HG03060 (cell line): Measurements from ENCODE around the gene PLA2G2C.

Experiments
- ATAC-seq: cut with Tn5 transposase; IDR thresholded peaks from one replicate; pipeline ENCODE4 v1.9.1; 2021; ENCODE audit warnings: low read depth, moderate number of reproducible peaks; ENCODE audit not compliant: unreplicated experiment

Gene PLA2G2C

DNA sequence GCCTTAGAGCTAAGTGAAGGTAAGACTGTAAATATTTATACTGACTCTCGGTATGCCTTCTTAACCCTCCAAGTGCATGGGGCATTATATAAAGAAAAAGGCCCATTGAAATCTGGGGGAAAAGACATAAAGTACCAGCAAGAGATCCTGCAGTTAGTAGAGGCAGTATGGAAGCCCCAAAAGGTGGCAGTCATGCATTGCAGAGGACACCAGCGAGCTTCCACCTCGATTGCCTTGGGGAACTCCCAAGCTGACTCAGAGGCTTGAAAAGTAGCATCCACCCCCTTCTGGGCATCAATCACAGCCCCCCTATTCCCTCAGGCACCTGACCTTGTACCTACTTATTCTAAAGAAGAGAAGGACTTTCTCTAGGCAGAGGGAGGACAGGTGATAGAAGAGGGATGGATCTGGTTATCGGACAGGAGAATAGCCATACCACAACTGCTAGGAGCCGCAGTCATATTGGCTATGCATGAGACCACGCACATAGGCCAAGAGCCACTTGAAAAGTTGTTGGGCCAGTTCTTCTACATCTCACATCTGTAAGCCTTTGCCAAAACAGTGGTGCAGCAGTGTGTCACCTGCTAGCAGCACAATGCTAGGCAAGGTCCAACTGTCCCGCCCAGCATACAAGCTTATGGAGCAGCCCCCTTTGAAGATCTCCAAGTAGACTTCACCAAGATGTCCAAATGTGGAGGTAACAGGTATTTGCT is 27.8 kb downstream of the PLA2G2C start:
- ATAC-seq, result no peak

DNA sequence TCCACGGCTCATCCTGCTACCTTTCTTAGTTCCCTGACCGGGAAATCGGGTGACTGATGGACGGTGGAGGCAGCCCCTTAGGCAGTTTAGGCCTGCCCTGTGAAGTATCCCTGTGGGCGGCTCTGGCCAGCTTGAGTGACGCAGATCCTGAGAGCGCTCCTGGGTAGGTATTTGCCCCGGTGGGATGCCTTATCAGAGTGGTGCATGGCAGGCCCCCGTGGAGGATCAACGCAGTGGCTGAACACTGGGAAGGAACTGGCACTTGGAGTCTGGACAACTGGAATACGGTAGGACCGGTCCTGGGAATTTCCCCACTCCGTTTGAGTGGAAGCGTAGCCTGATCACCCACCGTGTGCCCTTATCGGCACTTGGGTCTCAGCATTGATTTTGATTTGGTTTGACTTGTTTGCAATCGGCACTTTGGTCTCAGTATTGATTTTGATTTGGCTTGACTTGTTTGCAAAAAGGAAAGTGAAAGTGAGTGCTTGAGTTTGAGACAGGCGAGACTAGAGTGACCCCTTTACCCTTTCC is 32.0 kb downstream of the PLA2G2C start:
- ATAC-seq, result no peak

DNA sequence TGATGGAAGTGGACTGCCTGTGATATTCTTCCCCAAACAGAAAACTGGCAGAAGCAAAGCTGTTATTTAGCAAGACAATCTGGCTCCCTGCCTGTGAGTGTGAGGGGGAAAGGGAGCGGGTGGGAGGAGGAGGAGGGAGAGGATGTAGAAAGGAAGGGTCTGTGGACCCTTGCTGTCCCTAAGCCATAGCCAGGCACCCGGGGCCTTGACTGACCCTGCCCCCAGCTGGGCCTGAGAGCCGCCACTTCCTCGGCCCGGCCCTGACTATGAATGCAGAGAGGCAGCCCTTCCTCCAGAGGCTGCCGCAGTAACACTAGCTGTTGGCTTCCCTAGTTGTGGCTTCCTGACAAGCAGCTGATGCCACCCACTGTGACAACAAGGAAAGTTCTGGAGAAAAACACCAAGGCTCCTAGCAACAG is 33.3 kb downstream of the PLA2G2C start:
- ATAC-seq, result no peak

DNA sequence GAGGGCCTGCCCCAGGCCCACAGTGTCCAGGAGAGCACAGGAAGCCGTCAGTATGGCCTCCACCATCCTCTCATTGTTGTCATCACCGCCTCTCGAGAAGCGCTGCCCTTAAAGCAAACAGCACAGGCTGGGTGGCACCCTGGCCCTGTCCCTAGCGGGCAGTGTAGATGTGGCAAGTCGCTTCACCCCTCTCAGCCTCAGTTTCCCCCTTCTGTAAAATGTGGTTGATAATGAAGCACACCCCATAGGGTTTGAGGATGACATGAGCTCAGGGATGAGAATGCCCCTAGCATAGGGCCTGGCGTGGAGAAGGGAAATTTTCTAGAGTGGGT is 33.8 kb downstream of the PLA2G2C start:
- no peak for ATAC-seq

DNA sequence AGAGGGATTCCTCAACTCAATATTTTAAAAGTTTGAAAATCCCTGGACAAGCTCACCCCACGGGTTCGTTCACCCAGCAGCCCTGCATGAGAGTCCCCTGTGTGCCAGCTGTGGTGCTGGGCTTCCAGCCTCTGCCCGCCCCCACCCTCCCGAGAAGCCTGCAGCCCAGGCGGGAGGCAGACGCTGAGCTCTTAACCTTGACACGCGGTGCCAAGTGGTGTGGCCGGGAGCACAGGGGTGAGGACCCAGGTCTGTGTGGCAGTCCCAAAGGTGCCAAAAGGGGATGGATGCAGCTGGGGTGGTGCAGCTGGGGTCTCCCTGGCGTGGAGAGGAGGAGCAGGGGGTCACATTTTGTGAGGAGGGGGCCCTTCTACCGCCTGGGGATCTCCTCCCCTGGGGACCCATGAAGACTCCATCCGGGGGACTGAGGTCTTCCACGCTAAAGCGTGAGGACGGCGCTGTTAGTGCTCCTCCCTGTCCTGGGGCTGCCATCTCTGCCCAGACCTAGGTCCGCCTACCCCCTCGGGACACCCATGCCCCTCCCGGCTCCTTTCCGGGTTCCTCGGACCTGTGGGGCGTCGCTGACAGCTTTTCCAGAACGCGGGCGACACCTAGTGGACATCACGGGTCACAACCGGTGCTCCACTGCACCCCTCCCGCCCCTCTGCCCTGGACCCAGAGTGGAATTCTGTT is 34.3 kb downstream of the PLA2G2C start:
- no peak for ATAC-seq

DNA sequence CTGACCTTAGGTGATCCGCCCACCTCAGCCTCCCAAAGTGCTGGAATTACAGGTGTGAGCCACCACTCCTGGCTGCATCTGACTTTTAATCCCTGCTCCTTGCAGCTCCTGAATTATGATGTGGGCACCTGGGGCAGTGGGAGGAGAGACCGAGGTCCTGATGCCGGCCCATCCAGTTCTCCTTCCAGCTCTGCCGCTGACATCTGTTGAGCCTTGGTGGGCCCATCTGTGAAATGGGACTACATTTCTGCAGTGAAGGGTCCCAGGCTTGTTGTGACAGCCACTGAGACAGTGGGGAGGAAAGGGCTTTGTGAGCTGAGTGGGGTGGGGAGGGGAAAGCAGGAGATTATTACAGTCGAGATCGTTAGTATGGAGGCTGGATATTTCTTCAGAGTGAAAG is 35.3 kb downstream of the PLA2G2C start:
- no peak for ATAC-seq

DNA sequence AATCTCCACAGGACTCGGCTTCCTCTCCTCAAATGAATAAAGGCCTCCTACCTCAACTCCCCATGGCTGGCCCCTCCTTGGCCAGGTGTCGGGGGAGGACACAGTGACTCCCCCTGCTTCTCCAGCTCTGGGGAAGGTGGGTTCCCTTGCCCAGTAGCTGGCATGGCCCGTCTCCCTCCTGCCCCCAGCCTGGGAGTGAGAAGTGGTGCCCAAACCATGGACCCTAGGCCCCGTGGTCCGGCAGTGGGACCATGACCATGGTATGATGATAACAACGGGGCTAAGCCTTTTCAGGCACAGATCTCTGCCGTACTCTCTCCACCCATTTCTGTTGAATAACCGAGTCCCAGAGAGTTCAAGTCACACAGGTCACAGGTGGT is 36.0 kb downstream of the PLA2G2C start:
- ATAC-seq, result no peak

DNA sequence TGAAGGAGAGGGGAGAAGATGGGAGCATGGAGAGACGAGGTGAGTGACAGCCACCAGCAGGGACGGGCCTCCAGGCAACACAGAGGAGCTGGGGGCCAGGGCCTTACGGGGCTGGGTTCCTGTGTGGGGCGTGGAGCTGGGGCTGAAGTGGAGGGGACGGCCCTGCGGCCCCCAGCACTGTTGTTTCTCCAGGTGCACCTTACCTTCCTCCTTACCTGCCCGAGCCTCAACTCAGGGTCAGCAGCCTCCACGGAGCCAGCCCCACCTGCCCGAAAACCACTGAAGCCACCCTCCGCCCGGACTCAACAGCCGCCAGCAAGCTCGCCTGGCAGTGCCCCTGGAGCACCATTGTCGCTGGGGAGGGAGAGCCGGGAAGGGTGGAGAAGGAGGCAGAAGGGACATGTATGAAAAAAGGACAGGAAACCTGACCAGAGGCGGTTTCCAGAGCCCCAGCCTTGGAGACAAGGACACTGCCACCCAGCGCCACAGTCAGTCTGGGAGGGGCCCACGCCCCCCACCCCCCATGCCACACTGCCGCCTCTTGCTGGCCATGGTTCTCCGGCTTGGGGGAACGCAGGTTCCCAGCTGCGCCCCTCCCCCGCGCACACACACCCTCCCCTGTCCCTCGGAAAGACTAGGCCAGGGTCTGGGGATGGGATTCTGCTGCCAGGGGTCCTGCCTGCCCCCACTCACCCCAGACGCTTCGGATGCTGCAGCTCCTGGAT is 36.6 kb downstream of the PLA2G2C start:
- ATAC-seq, result no peak

DNA sequence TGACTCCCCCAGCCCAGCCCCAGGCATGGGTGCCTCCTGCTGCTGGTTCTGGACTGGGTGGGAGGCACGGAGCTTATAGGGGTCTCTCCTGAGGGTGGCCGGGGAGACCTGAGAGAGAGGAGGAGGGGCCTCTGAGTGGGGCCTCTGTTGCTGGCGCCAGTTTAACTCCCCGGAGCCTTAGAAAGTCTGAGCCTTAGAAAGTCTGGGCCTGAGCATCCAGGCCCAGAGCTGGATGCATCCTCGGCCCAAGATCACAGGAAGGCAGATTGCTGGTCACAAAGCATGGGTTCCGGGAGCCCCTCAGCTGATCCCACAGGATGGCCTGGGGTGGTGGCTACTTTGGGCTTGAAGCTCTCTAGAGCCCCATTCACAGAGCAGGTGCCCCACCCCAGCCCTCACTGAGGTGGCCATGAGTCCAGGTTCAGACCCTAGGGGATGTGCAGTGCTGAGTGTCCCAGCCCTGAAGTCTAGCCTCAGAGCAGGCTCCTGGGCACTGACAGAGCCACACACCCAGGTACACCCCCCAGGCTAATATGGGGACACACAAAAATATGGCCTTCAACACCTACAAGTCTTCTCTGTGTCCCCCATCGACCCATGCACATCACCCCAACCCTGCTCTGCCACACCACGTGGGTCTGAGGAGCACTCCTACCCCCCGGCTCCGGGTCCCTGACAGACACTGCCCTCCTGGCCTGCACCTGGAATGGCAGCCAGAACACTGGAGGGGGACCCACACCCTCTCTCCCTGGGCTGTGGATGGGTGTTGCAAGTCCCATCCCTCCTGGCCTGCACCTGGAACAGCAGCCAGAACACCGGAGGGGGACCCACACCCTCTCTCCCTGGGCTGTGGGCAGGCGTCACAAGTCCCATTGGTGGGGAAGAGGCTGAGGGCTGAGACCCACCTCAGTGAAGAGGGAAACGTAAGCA is 37.5 kb downstream of the PLA2G2C start:
- ATAC-seq, result no peak

DNA sequence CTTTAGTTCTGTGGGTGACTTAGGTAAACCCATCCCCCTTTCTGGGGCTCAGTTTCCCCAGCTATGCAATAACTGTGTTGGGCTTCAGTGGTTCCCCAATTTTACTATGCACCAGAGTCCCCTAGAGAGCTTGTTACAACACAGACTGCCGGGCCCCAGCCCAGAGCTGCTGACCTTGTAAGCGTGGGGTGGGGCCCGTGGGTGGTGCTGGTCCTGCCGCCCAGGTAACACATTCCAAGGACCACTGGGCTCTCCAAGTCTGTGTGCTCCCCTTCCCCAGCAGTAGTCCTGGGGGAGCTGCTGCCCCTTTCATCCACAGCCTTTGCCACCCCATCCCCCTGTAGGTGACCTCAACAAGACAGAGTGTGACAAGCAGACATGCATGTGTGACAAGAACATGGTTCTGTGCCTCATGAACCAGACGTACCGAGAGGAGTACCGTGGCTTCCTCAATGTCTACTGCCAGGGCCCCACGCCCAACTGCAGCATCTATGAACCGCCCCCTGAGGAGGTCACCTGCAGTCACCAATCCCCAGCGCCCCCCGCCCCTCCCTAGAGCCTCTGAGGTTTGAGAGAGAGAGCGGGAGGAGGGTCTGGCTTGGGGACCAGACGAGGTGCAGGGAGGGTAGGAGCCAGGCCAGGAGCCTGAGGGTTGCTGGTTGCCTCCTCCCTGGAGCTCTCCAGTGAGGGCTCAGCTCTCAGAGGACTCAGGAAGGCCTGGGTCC is 38.3 kb downstream of the PLA2G2C start:
- no peak for ATAC-seq

DNA sequence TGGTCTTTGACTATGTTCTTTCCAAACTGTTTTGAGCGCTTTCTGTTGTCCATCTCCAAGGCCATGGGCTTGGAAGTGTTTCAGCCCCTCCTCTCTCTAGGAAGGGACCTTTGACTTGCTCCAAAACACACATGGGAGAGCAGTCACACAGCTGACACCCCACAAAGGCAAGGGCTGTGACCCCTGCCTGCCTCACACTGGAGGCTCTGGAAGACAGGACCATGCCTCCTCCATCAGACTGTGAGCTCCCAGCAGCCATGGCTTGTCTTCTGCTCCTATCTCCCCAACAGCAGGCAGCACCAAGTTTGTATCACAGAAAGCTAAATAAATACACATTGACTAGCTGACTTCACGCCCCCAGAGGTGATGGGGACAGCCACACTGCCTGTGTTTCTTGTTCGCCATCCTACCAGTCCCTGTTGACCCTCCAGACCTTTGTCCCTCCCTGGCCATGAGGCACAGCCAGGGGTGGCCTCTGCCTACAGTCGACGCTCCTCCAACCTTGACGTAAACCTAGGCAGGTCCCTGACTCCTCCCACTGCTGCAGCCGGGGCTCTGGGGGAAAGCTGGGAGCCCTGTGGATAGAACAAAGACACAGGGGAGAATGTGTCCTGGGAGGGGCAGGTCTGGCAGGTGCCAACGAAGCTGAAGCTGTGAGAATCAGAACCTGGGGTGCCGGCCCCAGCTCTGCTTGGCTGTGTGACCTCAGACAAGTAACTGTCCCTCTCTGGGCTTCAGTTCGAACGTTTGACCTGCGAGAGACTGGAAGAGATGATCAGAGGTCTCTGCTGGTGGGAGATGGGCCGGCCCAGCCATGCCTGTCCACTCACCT is 42.4 kb downstream of the PLA2G2C start:
- no peak for ATAC-seq

DNA sequence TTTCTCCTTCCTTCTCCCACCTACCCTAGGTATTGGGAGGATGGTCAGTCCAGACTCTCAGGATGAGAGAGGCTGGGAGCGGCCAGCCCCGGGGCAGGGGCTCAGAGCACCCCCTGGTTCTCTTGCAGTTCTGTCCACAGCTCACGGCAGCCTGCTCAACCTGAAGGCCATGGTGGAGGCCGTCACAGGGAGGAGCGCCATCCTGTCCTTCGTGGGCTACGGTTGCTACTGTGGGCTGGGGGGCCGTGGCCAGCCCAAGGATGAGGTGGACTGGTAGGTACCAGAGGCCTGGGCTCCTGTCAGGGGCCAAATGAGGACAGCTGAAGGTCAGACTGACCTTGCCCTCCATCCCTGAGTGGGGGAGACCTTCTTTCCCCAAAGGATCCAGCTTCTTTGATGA is 43.0 kb downstream of the PLA2G2C start:
- ATAC-seq, result no peak

DNA sequence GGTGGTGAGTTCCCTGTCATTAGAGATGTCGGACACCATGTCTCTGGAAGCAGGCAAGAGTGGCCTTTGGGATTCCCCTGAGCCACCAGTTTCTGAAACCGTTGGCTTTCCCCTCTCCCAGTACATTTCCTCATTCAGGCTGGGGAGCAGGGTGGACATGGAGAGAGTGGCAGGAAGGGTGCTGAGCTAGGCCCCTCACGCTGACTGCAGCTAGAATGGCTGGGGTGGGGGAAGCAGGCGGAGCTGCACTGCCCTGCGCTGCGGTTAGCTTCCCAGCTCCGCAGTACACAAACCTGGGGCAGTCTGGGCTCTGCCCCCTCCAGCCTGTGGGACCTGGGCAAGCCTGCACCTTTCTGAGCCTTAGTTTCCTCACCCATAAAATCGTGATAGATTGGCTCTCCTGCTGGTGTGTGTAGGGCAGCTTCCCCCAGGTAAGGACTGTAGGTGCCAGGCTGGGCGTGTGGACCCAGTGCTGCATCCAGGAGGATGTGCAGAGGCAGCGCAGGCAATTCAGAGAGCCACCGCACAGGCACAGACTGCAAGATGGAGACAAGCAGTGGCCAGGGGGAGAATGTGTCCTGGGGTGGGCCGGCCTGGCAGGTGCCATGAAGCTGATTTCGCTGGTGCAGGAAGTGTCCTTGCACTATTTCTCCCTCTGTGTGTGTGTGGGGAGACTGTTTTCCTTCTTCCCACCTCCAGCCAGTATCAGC is 44.2 kb downstream of the PLA2G2C start:
- ATAC-seq, result no peak

DNA sequence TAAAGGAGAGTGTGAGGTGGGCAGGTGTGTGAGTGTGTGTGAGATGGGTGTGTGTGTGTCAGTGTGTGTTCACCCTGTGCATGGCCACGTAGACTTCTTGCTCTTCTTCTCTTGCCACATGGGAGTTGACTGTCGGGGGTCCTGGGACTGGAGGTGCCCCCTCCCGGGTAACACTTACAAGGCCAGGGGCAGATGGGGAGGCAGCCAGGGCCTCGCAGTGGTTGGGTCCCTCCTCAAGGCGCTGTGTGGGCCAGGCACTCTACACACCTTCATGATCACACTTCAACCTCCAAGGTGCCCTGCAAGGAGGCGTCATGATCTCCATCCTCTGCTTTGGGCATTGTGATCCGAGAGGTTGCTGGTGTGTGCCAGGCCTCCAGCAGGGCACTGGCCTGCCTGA is 44.9 kb downstream of the PLA2G2C start:
- no peak for ATAC-seq

DNA sequence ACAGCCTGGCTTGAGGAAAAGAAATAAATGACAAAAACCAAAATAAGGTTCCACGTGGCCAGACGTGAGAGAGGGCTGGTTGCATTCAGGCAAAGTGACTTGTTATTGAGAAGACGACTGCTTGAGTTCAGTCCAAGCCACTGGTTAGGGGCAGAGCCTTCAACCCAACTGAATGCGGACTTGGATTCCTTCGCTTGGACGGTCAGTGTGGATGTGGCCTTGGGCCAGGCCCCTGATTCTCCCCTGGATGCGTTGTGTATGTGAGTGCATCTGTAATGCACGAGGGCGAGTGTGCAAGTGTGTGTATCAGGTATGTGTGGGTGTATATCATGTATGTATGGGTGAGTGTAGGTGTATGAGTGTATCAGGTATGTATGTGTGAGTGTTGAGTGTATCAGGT is 45.3 kb downstream of the PLA2G2C start:
- no peak for ATAC-seq

DNA sequence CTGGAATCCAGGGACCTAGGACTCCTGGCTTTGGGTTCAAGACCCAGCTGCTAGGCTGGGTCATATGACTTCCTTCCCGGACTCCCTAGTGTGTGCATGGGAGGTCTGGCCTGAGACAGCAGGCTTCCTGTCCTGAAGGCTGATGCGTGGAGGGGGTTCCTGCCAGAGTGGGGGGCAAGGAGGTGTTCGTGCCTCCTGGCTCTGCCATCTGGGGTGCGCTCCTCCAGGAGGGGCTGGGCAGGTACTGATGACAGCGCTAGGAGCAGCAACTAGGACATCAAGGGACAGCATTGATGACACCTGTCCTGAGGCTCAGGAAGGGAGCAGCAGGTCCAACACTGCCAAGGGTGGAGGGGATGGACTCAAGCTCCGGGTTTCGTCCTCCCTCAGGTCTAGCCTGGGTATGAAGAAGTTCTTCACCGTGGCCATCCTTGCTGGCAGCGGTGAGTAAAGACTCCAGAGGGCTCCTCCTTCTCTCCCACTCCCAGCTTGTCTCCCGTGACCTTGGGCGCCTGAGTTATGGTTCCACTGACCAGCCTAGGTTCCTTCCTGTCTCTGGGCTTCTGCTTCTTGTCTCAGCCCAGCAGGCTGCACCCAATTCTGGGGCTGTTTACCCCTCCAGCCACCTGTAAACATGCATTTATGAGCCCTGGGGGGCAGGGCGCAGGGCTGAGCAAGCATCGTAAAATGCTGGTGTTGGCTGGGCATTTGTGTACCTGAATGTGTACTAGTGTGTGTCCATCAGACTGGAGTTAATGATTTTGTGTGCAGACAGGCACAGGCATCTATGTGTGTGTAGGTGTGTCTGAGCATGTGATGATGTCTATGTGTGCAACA is 46.3 kb downstream of the PLA2G2C start:
- no peak for ATAC-seq

DNA sequence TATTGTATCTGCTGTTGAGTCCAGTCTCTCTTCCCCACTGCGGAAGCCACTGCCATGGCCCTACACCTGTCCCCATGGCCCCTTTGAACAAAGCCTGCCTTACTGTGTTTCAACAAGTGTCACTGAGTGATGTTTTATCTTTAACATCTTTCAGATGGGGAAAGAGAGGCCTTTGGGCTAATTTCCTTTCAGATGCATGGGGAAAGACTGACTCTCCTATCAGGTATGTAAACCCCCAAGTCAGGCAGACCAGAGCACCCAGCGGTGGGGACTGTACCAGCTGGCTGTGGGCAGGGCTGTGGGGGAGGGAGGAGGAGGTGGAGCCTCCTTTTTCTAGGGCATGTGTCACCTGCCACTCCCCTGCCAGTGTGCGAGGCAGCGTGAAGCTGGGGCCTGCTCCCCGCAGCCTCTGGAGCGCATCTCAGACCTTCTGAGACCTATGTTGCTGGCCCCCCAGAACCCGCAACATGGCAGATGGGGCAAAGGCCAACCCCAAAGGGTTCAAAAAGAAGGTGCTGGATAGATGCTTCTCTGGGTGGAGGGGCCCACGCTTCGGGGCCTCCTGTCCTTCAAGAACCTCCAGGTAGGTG is 47.3 kb downstream of the PLA2G2C start, which contains the start of gene PLA2G2F:
Gene PLA2G2F, plus strand, starts transcription at position 363 of the 590 bp plus-strand sequence. Its CDS starts 105 bp downstream, at position 468.
- no peak for ATAC-seq
